Measurements from ENCODE around the gene USP3. TPM values are rescaled to one million over a fixed set of nuclear protein-coding genes. Genes with fewer than 3 reads are reported as not detected.
"Not testable (repeated sequence)": the region's sequence is repeated elsewhere in the genome, so short reads cannot be mapped to it uniquely, and the experiment has no call there.

The USP3 gene
- total and polyA plus RNA-seq, 2 of the 4 experiments (the other 2 are of a cell fraction), result 17.3 to 52.3 TPM

- H3K4ac ChIP-seq (ENCODE audit: low read depth, low read length); H2AK9ac ChIP-seq (replicated peaks; ENCODE audit: low read depth, low read length, poor library complexity); H3K56ac ChIP-seq (ENCODE audit: extremely low read depth, insufficient read depth, low read length); H2AFZ ChIP-seq (replicated peaks; ENCODE audit: low read length, poor library complexity); H3K27ac ChIP-seq (ENCODE audit: insufficient read depth, low read length); dilution Hi-C loops (cut with HindIII; ENCODE audit: low sequenced_read_pairs, unreplicated experiment); H2AK5ac ChIP-seq (ENCODE audit: low read depth, low read length); H4K91ac ChIP-seq (ENCODE audit: insufficient read depth, low read depth, low read length); H3K23ac ChIP-seq (ENCODE audit: low read depth, low read length); H4K20me1 ChIP-seq (ENCODE audit: insufficient read depth, low read length); H3K36me3 ChIP-seq (ENCODE audit: control insufficient read depth, insufficient read depth, low read length); DNase-seq; H4K8ac ChIP-seq (ENCODE audit: low read depth in 2 of 2, low read length in 2 of 2); H3K14ac ChIP-seq (replicated peaks; ENCODE audit: low read depth, low read length); H4K5ac ChIP-seq (ENCODE audit: low read depth, low read length); H3K27me3 ChIP-seq (ENCODE audit: control insufficient read depth, insufficient read depth, low read length); H3K18ac ChIP-seq (ENCODE audit: low read depth, low read length); in situ Hi-C loops (cut with MboI; ENCODE audit: low sequenced_read_pairs); intact Hi-C loops (cut with micrococcal nuclease); H2BK5ac ChIP-seq (ENCODE audit: low read depth, low read length, poor library complexity, severe bottlenecking); BruUV-seq (replicated peaks); ATAC-seq (ENCODE audit: low read depth); H3K9ac ChIP-seq (ENCODE audit: low read depth, low read length); H2BK20ac ChIP-seq (ENCODE audit: low read depth, low read length); H2BK120ac ChIP-seq (ENCODE audit: low read depth, low read length); H3K9me3 ChIP-seq (ENCODE audit: control insufficient read depth, insufficient read depth, low read length); H3K4me2 ChIP-seq (ENCODE audit: low read depth, low read length); H3K4me3 ChIP-seq (ENCODE audit: insufficient read depth, low read depth, low read length); H2BK15ac ChIP-seq (ENCODE audit: low read depth, low read length); H3K79me1 ChIP-seq (ENCODE audit: low read depth in 1 of 2, low read length in 2 of 2): not testable (repeated sequence)
- H3K4me1 ChIP-seq (ENCODE audit: control insufficient read depth, insufficient read depth, low read length), result peaks cover 12% of the 10 kb centered on the region
- no CpG with 5 or more reads among the region's 10 CpGs for WGBS, 2 experiments (ENCODE audit: extremely low coverage in 2 of 2, insufficient read length in 1 of 2)
- CTCF ChIA-PET, result interaction anchor here (0.6 to 1.4 kb wide), 5 partner anchors 8 to 145 kb away, joined by 3 to 5 read pairs (median 4); partner anchors contain the start of gene USP3
- POLR2A ChIA-PET (ENCODE audit: unreplicated experiment), result interaction anchor here (1.1 kb wide), 1 partner anchor 11 kb away, joined by 5 read pairs; no protein-coding TSS in a partner anchor
- peak; percentile 41; the same call in 1 of the 2 replicates for TF ChIP-seq CEBPB (IDR thresholded peaks at IDR 0.05; ENCODE audit: low read depth, low read length)
- peaks cover 16% of the 10 kb centered on the region for H3K9me1 ChIP-seq (ENCODE audit: insufficient read depth, low read length)
Observed at GRCh38 chr15:63487758-63488397, 16.5 kb upstream of the USP3 start.
